Eye (tissue), 1 donor: ENCODE measurements around the gene EPS15.
A peak's percentile ranks its signal among the peaks of the same experiment; 100 is the strongest.
"Not testable (repeated sequence)": the region's sequence is repeated elsewhere in the genome, so short reads cannot be mapped to it uniquely, and the experiment has no call there.

Experiments used
- DNase-seq: peaks from one replicate; pipeline ENCODE4 v3.0.0-alpha.2; 2015

EPS15 gene

GRCh38 chr1:51464828-51465227 is 54.2 kb downstream of the EPS15 start:
- no peak for DNase-seq

GRCh38 chr1:51463561-51463960 is 55.5 kb downstream of the EPS15 start:
- DNase-seq = no peak

- not testable (repeated sequence) for DNase-seq
Measured at GRCh38 chr1:51462289-51462688, 56.8 kb downstream of the EPS15 start.

- peak; percentile 20 for DNase-seq
Measured at GRCh38 chr1:51454554-51454953, 64.5 kb downstream of the EPS15 start.

GRCh38 chr1:51453010-51453409 is 66.1 kb downstream of the EPS15 start:
- no peak for DNase-seq

GRCh38 chr1:51448844-51449454 is 70.1 kb downstream of the EPS15 start:
- not testable (repeated sequence) for DNase-seq

- peak; percentile 21 for DNase-seq
Measured at GRCh38 chr1:51445351-51446090, 73.5 kb downstream of the EPS15 start.

GRCh38 chr1:51444534-51445192 is 74.4 kb downstream of the EPS15 start:
- no peak for DNase-seq

- no peak for DNase-seq
Measured at GRCh38 chr1:51444096-51444495, 75.0 kb downstream of the EPS15 start.

- DNase-seq = no peak
Measured at GRCh38 chr1:51443555-51443954, 75.5 kb downstream of the EPS15 start.

GRCh38 chr1:51442616-51443015 is 76.5 kb downstream of the EPS15 start:
- DNase-seq = no peak

GRCh38 chr1:51442198-51442597 is 76.9 kb downstream of the EPS15 start:
- DNase-seq = no peak

- no peak for DNase-seq
Measured at GRCh38 chr1:51439895-51440294, 79.2 kb downstream of the EPS15 start.

- no peak for DNase-seq
Measured at GRCh38 chr1:51439053-51439452, 80.0 kb downstream of the EPS15 start.

- DNase-seq = not testable (repeated sequence)
Measured at GRCh38 chr1:51437391-51437790, 81.7 kb downstream of the EPS15 start.

GRCh38 chr1:51435878-51436277 is 83.2 kb downstream of the EPS15 start:
- no peak for DNase-seq

GRCh38 chr1:51433972-51434510 is 85.0 kb downstream of the EPS15 start:
- DNase-seq = no peak

- no peak for DNase-seq
Measured at GRCh38 chr1:51433269-51433971, 85.6 kb downstream of the EPS15 start.

- DNase-seq = no peak
Measured at GRCh38 chr1:51432146-51432545, 86.9 kb downstream of the EPS15 start.

- DNase-seq = no peak
Measured at GRCh38 chr1:51427438-51427837, 91.6 kb downstream of the EPS15 start.

- no peak for DNase-seq
Measured at GRCh38 chr1:51425955-51426354, 93.1 kb downstream of the EPS15 start.

GRCh38 chr1:51425273-51425672 is 93.8 kb downstream of the EPS15 start:
- DNase-seq = no peak
